Adrenal gland (tissue), 12 donors: ENCODE data around the gene OSBPL6. TPM values are rescaled to one million over a fixed set of nuclear protein-coding genes. Genes with fewer than 3 reads are reported as not detected.

Source experiments
- DNase-seq, 7 donors: peaks; one replicate each; pipeline ENCODE4 v3.0.0-alpha.2; 2019 to 2020
- H3K27ac ChIP-seq, 5 donors: fragments of 200-600 bp; sonication (generic) in 4 of 5; 1 replicate in 3 of 5; 2 replicates in 2 of 5; pipeline versions ENCODE4 v1.5.1 to v1.8.0; 2016 to 2020; ENCODE audit warnings: mild to moderate bottlenecking in 1 of 5
- H3K27me3 ChIP-seq: fragments of 200-600 bp; 2 replicates; pipeline ENCODE4 v1.8.0; 2021
- H3K36me3 ChIP-seq, 2 donors: fragments of 200-600 bp; replicated peaks in 1 of 2; 1 replicate in 1 of 2; 2 replicates in 1 of 2; pipeline versions ENCODE4 v1.5.1 to v1.8.0; 2018 to 2022
- H3K4me1 ChIP-seq, 2 donors: fragments of 200-600 bp; replicated peaks in 1 of 2; 1 replicate in 1 of 2; 2 replicates in 1 of 2; pipeline versions ENCODE4 v1.5.1 to v1.8.0; 2018 to 2021
- H3K4me3 ChIP-seq, 4 donors: fragments of 200-600 bp; sonication (generic) in 3 of 4; one replicate each; pipeline ENCODE4 v1.5.1; 2016 to 2018
- H3K9me3 ChIP-seq, 3 donors: fragments of 200-600 bp; sonication (generic) in 1 of 3; replicated peaks in 1 of 3; 1 replicate in 2 of 3; 2 replicates in 1 of 3; pipeline versions ENCODE4 v1.5.1 to v1.8.0; 2016 to 2021
- CTCF ChIP-seq, 6 experiments: fragments of 450-650 bp in 4 of 6; fragments of 200-600 bp in 2 of 6; sonication (generic) in 1 of 6; IDR thresholded peaks; 1 replicate in 5 of 6; 2 replicates in 1 of 6; pipeline versions ENCODE4 v1.5.1 to v1.8.0; 2016 to 2021; ENCODE audit warnings: antibody characterized with exemption in 6 of 6, mild to moderate bottlenecking in 2 of 6, moderate library complexity in 1 of 6
- POLR2A ChIP-seq, 2 donors: fragments of 450-650 bp; IDR thresholded peaks; one replicate each; pipeline ENCODE4 v1.6.1; 2017; ENCODE audit warnings: antibody characterized with exemption in 2 of 2, mild to moderate bottlenecking in 2 of 2, moderate library complexity in 1 of 2
- WGBS, 4 donors: extraction: QIAGEN DNeasy Blood & Tissue Kit in 2 of 4; methylation state at CpG; one replicate each; pipeline versions ENCODE4 v1.1.5 to v1.1.7; 2013 to 2017; 5-methylcytosine and 5-hydroxymethylcytosine counted together
- intact Hi-C, 2 donors: fragments of 100-400 bp; cut with DNase I; formaldehyde crosslinking; loops; one replicate each; pipeline versions ENCODE4 v1.14.1 to v1.15.0; 2022 to 2023
- polyA plus RNA-seq, 3 donors: library from polyadenylated mRNA; stranded (reverse); fragments of 200-250 nt in 2 of 3; fragments of 350-450 nt in 1 of 3; fragmentation: Illumina TruSeq in 1 of 3; extraction: RNeasy Lipid Tissue Mini Kit (QIAGEN cat#74804) in 1 of 3; gene quantifications; one replicate each; pipeline ENCODE4 v1.2.3, GENCODE V29; 2013 to 2014
- total RNA-seq, 9 donors: library from RNA; depleted of rRNA in 4 of 9; stranded (reverse); fragments of >200 nt in 4 of 9; fragments of 120-200 nt in 1 of 9; fragmentation: NEBNext Ultra II Directional in 1 of 9; extraction: Animal tissue kit (Norgen Biotek cat#: 25700) in 1 of 9; gene quantifications; one replicate each; pipeline versions ENCODE4 v1.1.0 to v1.2.4, GENCODE V29; 2013 to 2023
- donor health status: healthy with polysubstance abuse.
- donor health status: Bipolar disorder and iron deficiency.
- donor health status: DM: yes; HTN: yes; CAD: no.
- donor health status: DM: no; HTN: no; CAD: no.
- donor health status: DM: no; HTN: no; CAD: no.
- donor health status: DM: yes; HTN: yes; CAD: no.

Gene OSBPL6
- total and polyA plus RNA-seq, 12 donors, result 0.16 to 12.0 (median 0.98) TPM; not detected in 1

DNA sequence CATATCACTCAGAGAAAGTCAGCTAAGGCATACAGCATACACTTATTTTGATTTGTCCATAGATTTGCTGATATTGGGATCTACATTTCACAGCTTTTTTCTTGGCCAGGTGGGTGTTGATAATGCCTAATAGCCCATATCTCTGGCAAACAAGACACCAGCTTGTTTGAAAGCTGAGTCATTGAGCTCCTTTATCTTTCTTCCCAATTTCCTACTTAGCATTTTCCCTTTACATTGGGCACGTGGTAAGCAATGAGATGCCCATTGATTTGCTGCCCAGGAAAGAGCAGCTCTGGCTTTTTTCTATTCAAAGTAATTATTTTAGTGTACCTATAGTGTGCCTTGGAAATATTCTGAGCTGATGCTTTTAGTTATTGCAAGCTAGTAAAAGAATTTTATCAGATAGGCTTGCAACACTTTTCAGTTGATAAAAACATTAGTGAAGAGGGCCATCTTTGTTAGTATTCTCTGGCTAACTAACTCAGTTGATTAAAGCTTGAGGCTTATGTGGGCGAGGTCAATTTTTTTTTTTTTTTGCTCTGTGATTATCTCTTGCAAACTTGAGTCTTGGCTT, 79.6 kb downstream of the OSBPL6 start:
- WGBS, 4 donors, result 60 to 80% (median 65%) methylated on average over 2 of the region's 2 CpGs
- TF ChIP-seq POLR2A (IDR thresholded peaks at IDR 0.05), result no peak
- TF ChIP-seq CTCF (IDR thresholded peaks at IDR 0.05), result no peak
- Histone ChIP-seq H3K4me3 (no peak overlapping the region), H3K36me3 (no peaks in the 10 kb centered on the region), H3K27me3 (no peaks in the 10 kb centered on the region), H3K4me1 (no peaks in the 10 kb centered on the region), H3K27ac (no peak overlapping the region), H3K9me3 (no peaks in the 10 kb centered on the region)
- intact Hi-C loops, result loop anchor here in 1 of 2 donors (10.0 kb wide), 1 partner anchor 139 kb away; no protein-coding TSS in a partner anchor
- no peak for DNase-seq

GRCh38 chr2:178275600-178275999, 81.3 kb downstream of the OSBPL6 start:
- Histone ChIP-seq H3K27ac (no peak overlapping the region), H3K4me1 (no peaks in the 10 kb centered on the region), H3K9me3 (no peaks in the 10 kb centered on the region), H3K36me3 (no peaks in the 10 kb centered on the region), H3K4me3 (no peak overlapping the region), H3K27me3 (no peaks in the 10 kb centered on the region)
- TF ChIP-seq POLR2A (IDR thresholded peaks at IDR 0.05) (no peak), CTCF (IDR thresholded peaks at IDR 0.05) (no peak)
- no peak for DNase-seq
- intact Hi-C loops, result loop anchor here in 1 of 2 donors (10.0 kb wide), 1 partner anchor 141 kb away; no protein-coding TSS in a partner anchor
- 60 to 73% (median 67%) methylated on average over 5 of the region's 5 CpGs for WGBS, 4 donors

- WGBS, 4 donors, result 38 to 50% (median 44%) methylated on average over 6 of the region's 6 CpGs
- DNase-seq, result no peak
- Histone ChIP-seq H3K4me3 (no peak overlapping the region), H3K9me3 (no peaks in the 10 kb centered on the region), H3K36me3 (no peaks in the 10 kb centered on the region), H3K27ac (no peak overlapping the region), H3K4me1 (no peaks in the 10 kb centered on the region), H3K27me3 (no peaks in the 10 kb centered on the region)
- intact Hi-C loops, result loop anchor here in 1 of 2 donors (10.0 kb wide), 1 partner anchor 143 kb away; no protein-coding TSS in a partner anchor
- TF ChIP-seq CTCF (IDR thresholded peaks at IDR 0.05), result no peak
- no peak for TF ChIP-seq POLR2A (IDR thresholded peaks at IDR 0.05)
Observed at GRCh38 chr2:178277741-178278197, 83.5 kb downstream of the OSBPL6 start.

- H3K4me1 ChIP-seq, result no peaks in the 10 kb centered on the region
- WGBS, 4 donors, result 52 to 68% (median 64%) methylated on average over 2 of the region's 2 CpGs
- intact Hi-C loops, result loop anchor here in 1 of 2 donors (10.0 kb wide), 1 partner anchor 144 kb away; no protein-coding TSS in a partner anchor
- no peaks in the 10 kb centered on the region for H3K27me3 ChIP-seq
- no peak for DNase-seq
- H3K36me3 ChIP-seq, result no peaks in the 10 kb centered on the region
- no peak overlapping the region for H3K27ac ChIP-seq
- H3K9me3 ChIP-seq, result no peaks in the 10 kb centered on the region
- no peak for TF ChIP-seq POLR2A (IDR thresholded peaks at IDR 0.05)
- TF ChIP-seq CTCF (IDR thresholded peaks at IDR 0.05), result no peak
- no peak overlapping the region for H3K4me3 ChIP-seq
Observed at GRCh38 chr2:178279142-178279541, 84.8 kb downstream of the OSBPL6 start.
